Measurements from ENCODE around the gene E2F4. TPM values are rescaled to one million over a fixed set of nuclear protein-coding genes. Genes with fewer than 3 reads are reported as not detected.

Gene E2F4
- total and polyA plus RNA-seq, 2 of the 13 experiments (the other 11 are each of a cell fraction or from before 2014, with no cell fraction given): 84.8 to 91.2 TPM

DNA sequence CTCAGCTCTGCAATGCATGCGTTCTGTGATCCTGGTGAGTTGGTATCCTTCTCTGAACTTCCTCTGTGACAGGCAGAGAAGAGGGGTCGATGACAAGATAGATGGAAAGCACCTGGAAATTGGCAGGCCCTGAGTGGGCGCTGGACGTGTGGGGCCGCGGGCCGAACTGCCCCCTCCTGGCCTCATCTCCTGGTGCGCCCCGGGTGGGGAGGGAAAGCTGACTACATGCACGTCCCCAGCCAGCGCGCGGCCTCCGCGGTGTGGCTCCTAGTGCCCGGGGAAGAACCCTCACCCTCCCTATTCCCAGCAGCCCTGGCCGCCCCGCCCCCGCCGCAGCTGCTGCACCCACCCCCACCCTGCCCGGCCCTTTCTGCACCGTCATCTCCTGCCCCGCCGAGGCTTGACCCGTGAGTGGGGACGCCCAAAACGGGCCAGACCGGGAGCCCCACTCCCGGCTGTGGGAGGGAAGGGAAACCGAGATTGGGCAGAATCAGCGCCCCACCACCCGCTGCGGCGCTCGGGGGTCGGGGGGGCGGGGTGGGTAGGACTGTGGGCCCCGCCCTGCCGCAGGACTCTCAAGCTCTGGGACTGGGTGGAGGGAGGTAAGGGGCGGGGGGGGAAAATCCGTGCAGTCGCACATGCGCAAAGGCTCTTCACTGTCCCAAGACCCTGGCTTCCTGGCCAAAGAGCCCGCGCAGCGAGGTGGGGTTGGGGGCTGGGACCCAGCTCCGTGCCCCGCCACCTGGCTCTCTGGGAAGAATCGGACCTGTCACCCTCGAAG is 21.6 kb upstream of the E2F4 start, which contains the start of gene NOL3 (continued):
- TF ChIP-seq, protein P1, sequence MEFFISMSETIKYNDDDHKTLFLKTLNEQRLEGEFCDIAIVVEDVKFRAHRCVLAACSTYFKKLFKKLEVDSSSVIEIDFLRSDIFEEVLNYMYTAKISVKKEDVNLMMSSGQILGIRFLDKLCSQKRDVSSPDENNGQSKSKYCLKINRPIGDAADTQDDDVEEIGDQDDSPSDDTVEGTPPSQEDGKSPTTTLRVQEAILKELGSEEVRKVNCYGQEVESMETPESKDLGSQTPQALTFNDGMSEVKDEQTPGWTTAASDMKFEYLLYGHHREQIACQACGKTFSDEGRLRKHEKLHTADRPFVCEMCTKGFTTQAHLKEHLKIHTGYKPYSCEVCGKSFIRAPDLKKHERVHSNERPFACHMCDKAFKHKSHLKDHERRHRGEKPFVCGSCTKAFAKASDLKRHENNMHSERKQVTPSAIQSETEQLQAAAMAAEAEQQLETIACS (CRISPR knock-in tag; IDR thresholded peaks at IDR 0.05): peak; percentile 34; the same call in 1 of the 2 replicates
- TF ChIP-seq, protein P2, sequence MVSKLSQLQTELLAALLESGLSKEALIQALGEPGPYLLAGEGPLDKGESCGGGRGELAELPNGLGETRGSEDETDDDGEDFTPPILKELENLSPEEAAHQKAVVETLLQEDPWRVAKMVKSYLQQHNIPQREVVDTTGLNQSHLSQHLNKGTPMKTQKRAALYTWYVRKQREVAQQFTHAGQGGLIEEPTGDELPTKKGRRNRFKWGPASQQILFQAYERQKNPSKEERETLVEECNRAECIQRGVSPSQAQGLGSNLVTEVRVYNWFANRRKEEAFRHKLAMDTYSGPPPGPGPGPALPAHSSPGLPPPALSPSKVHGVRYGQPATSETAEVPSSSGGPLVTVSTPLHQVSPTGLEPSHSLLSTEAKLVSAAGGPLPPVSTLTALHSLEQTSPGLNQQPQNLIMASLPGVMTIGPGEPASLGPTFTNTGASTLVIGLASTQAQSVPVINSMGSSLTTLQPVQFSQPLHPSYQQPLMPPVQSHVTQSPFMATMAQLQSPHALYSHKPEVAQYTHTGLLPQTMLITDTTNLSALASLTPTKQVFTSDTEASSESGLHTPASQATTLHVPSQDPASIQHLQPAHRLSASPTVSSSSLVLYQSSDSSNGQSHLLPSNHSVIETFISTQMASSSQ (IDR thresholded peaks at IDR 0.05; ENCODE audit: low read depth): 0 out of 2 replicates have a peak, but pooled peaks have one; percentile 10
- TF ChIP-seq, protein P2 (CRISPR knock-in tag; IDR thresholded peaks at IDR 0.05; ENCODE audit: borderline replicate concordance): no peak; the same call in 1 of the 2 replicates
- TF ChIP-seq KDM5B (CRISPR knock-in tag; IDR thresholded peaks at IDR 0.05; ENCODE audit: borderline replicate concordance) (peak; percentile 60; the same call in 1 of the 2 replicates), CREM (IDR thresholded peaks at IDR 0.05) (0 out of 2 replicates have a peak, but pooled peaks have one; percentile 41), CREM (CRISPR knock-in tag; IDR thresholded peaks at IDR 0.05) (no peak), BCL6 (CRISPR knock-in tag; IDR thresholded peaks at IDR 0.05) (0 out of 2 replicates have a peak, but pooled peaks have one; percentile 1), RBM22 (optimal IDR thresholded peaks at IDR 0.05; ENCODE audit: low read length) (no peak), RFXANK (CRISPR knock-in tag; IDR thresholded peaks at IDR 0.05) (no peak), NFE2 (CRISPR knock-in tag; IDR thresholded peaks at IDR 0.05) (peak; percentile 52; the same call in 1 of the 2 replicates), DMAP1 (CRISPR knock-in tag; IDR thresholded peaks at IDR 0.05) (peak; percentile 78), ZFP36L1 (CRISPR knock-in tag; IDR thresholded peaks at IDR 0.05) (peak; percentile 54; the same call in 1 of the 2 replicates), ZBTB38 (CRISPR knock-in tag; IDR thresholded peaks at IDR 0.05) (peak; percentile 77), RXRB (CRISPR knock-in tag; IDR thresholded peaks at IDR 0.05; ENCODE audit: borderline replicate concordance) (peak; percentile 36; the same call in 1 of the 2 replicates), RXRA (CRISPR knock-in tag; IDR thresholded peaks at IDR 0.05) (peak; percentile 13; the same call in 1 of the 2 replicates), SALL1 (CRISPR knock-in tag; IDR thresholded peaks at IDR 0.05) (peak; percentile 41; the same call in 1 of the 2 replicates), TBP (CRISPR knock-in tag; IDR thresholded peaks at IDR 0.05) (no peak), MTA3 (CRISPR knock-in tag; IDR thresholded peaks at IDR 0.05) (no peak), TEAD3 (CRISPR knock-in tag; optimal IDR thresholded peaks at IDR 0.05; ENCODE audit: borderline replicate concordance) (no peak), SAP130 (CRISPR knock-in tag; IDR thresholded peaks at IDR 0.05; ENCODE audit: low read depth) (peak; percentile 52), POLR2AphosphoS5 (IDR thresholded peaks at IDR 0.05; ENCODE audit: low read depth, low read length) (peak; percentile 81), ZNF766 (CRISPR knock-in tag; IDR thresholded peaks at IDR 0.05; ENCODE audit: borderline replicate concordance) (no peak), MYC (CRISPR knock-in tag; IDR thresholded peaks at IDR 0.05; ENCODE audit: borderline replicate concordance) (peak; percentile 55; the same call in 1 of the 2 replicates), IRF2 (CRISPR knock-in tag; IDR thresholded peaks at IDR 0.05) (no peak)
- TF ChIP-seq, protein P3, sequence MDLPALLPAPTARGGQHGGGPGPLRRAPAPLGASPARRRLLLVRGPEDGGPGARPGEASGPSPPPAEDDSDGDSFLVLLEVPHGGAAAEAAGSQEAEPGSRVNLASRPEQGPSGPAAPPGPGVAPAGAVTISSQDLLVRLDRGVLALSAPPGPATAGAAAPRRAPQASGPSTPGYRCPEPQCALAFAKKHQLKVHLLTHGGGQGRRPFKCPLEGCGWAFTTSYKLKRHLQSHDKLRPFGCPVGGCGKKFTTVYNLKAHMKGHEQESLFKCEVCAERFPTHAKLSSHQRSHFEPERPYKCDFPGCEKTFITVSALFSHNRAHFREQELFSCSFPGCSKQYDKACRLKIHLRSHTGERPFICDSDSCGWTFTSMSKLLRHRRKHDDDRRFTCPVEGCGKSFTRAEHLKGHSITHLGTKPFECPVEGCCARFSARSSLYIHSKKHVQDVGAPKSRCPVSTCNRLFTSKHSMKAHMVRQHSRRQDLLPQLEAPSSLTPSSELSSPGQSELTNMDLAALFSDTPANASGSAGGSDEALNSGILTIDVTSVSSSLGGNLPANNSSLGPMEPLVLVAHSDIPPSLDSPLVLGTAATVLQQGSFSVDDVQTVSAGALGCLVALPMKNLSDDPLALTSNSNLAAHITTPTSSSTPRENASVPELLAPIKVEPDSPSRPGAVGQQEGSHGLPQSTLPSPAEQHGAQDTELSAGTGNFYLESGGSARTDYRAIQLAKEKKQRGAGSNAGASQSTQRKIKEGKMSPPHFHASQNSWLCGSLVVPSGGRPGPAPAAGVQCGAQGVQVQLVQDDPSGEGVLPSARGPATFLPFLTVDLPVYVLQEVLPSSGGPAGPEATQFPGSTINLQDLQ (CRISPR knock-in tag; IDR thresholded peaks at IDR 0.05): no peak
